GM12891 (cell line): ENCODE data around the gene GPATCH1.

ENCODE experiments used
- POLR2A ChIP-seq: IDR thresholded peaks from 2 replicates; pipeline ENCODE4 v1.6.1; 2011; ENCODE audit warnings: low read depth, low read length, control low read depth
- POLR2AphosphoS5 ChIP-seq: IDR thresholded peaks from 2 replicates; pipeline ENCODE4 v1.6.1; 2011; ENCODE audit warnings: low read depth, low read length, control low read depth

GRCh38 chr19:33150852-33151518 lies 70.0 kb downstream of the GPATCH1 start:
- TF ChIP-seq POLR2AphosphoS5 = no peak
- TF ChIP-seq POLR2A = no peak
